ENCODE data around the gene HAUS2. TPM values are rescaled to one million over a fixed set of nuclear protein-coding genes. Genes with fewer than 3 reads are reported as not detected.
A peak's percentile ranks its signal among the peaks of the same experiment; 100 is the strongest.

HAUS2 gene
- 10 to 100 TPM; 16.1 to 19.5 TPM for total RNA-seq
- long read RNA-seq, donor 1, partial matches to known transcripts: 0 of 2 reads
- long read RNA-seq, donor 1, other reads (novel, unspliced or antisense): 0 of 2 reads
- long read RNA-seq, donor 2, transcript HAUS2-201 (6 exons, 3,949 nt): major isoform, 12 of 18 reads
- long read RNA-seq, donor 2, transcript HAUS2-208 (5 exons, 1,702 nt): minor isoform, 5 of 18 reads
- long read RNA-seq, donor 2, partial matches to known transcripts: 0 of 18 reads
- long read RNA-seq, donor 2, other reads (novel, unspliced or antisense): 1 of 18 reads

DNA sequence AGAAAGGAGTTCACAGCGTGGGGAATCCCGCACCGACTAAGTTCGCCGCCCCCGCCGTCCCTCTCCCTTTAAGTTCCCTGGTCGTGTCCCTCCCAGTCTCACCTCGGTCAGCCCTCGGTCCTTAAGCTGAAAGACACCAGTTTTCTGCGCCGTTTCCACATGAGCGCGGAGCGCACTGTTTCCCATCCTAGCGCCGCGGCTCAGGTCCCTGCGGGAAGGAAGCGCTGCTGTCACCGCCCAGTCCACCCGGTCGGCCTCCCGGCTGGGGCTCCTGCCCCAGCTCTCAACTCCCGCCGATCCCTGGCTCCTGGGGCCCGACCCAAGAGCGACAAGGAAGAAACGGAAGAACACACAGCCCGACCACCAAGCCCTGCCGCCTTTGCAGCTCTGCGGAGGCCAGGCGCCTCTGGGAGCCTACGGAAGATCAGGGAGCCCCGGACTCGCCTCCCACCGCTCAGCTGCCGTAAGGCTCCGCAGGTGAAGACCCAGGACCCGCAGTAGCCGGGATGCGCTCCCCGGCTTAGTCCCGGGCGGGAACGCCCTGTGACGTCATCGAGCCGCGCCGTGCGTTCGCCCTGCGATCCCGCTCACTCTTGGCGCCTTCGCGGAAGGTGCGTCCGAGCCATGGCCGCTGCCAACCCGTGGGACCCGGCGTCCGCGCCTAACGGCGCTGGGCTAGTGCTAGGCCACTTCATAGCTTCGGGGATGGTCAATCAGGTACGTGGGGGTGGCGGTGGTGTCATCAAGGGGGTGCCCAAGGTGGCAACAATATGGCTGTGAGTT, at the start of gene HAUS2, which contains the start of gene LRRC57:
Gene HAUS2 (plus strand): TSS at position 590 of the 783 bp plus-strand sequence. CDS start 35 bp downstream, at position 625.
Gene LRRC57 (minus strand): TSS at position 545 of the 783 bp plus-strand sequence. CDS start 359 bp downstream, at position 186.
- intact Hi-C loops (cut with DNase I): loop anchor here in 1 of 2 donors (10.0 kb wide), 1 partner anchor 106 kb away; no protein-coding TSS in a partner anchor
- DNase-seq (ENCODE audit: low spot score): peak; percentile 96

- DNase-seq (ENCODE audit: low spot score): no peak
- intact Hi-C loops (cut with DNase I): no loop called here
These were observed 48.6 kb upstream of the HAUS2 start for GRCh38 chr15:42499858-42500609.

GRCh38 chr15:42502477-42502876, 46.2 kb upstream of the HAUS2 start:
- intact Hi-C loops (cut with DNase I): no loop called here
- no peak for DNase-seq (ENCODE audit: low spot score)

DNA sequence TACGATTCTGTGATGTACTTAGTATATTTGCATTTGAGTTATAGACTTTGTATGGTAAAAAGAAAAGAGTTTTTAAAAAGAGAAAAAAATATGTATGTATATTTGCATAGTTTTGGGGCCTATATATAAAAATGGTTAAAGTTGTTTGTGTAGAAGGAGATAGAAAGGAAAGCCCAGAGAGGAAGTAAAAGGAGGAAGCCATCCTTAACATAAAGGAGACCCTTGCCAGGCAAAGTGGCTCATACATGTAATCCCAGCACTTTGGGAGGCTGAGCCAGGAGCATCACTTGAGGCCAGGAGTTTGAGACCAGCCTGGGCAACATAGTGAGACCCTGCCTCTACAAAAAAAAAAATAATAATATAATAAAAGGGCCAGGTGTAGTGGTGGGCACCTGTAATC, 44.8 kb upstream of the HAUS2 start:
- DNase-seq (ENCODE audit: low spot score): no peak
- intact Hi-C loops (cut with DNase I): no loop called here

DNA sequence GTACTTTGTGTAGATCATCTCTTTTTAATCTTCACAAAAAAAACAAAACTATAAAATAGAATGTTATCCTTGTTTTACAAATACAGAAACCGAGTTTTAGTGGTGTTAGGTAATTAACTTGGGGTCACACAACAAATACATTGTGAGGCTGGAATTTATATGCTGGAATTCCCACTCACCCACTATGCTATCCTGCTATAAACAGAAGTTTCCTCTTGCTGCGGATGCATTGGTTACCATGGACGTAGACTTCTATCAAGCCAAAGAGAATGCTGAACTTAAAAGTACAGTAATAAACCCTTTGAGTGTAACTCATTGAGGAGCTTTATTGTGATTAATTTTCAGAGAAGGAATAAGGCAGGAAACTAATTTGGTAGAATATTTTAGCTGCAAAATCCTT, 44.0 kb upstream of the HAUS2 start:
- DNase-seq (ENCODE audit: low spot score): no peak
- intact Hi-C loops (cut with DNase I): no loop called here

DNA sequence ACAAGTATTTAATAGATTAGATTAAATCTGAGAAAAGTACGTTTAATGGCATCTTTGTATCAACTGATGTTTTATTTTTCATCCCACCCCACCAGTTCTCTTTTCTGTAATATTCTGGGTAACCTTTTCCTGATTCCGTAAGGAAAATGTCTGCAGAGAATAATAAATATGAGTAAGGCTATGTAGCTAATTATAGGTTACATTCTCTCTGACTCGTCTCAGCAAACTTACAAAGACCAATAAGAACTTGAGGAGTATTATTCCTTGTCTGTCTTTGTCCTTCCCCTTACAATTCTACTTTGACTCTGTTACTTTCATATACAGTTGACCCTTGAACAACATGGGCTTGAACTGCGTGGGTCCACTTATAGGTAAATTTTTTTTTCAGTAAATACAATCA, 41.1 kb upstream of the HAUS2 start:
- intact Hi-C loops (cut with DNase I): no loop called here
- no peak for DNase-seq (ENCODE audit: low spot score)

- intact Hi-C loops (cut with DNase I): no loop called here
- no peak for DNase-seq (ENCODE audit: low spot score)
These were observed 40.4 kb upstream of the HAUS2 start for GRCh38 chr15:42508263-42508690.

GRCh38 chr15:42510258-42511006, 38.2 kb upstream of the HAUS2 start:
- intact Hi-C loops (cut with DNase I): no loop called here
- DNase-seq (ENCODE audit: low spot score): no peak

DNA sequence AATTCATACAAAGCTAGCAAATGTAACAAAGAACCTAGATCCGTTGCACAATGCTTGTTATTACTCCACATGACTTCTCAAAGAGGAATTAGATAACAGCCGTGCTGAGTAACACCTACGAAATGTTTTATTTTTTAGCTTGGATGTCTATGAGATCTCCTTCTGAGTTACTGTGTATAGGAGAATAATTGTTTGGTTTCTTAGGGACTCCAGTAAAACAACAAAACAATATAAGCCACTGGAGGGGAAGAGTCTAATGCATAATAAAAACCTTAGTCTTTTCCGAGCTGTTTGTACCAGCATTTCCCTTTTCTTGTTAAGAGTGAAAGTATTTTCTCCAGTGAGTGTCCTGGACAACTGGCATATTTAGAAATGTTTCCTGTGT, 37.6 kb upstream of the HAUS2 start:
- intact Hi-C loops (cut with DNase I): no loop called here
- DNase-seq (ENCODE audit: low spot score): no peak

GRCh38 chr15:42523331-42523730, 25.3 kb upstream of the HAUS2 start:
- DNase-seq (ENCODE audit: low spot score): no peak
- intact Hi-C loops (cut with DNase I): no loop called here

DNA sequence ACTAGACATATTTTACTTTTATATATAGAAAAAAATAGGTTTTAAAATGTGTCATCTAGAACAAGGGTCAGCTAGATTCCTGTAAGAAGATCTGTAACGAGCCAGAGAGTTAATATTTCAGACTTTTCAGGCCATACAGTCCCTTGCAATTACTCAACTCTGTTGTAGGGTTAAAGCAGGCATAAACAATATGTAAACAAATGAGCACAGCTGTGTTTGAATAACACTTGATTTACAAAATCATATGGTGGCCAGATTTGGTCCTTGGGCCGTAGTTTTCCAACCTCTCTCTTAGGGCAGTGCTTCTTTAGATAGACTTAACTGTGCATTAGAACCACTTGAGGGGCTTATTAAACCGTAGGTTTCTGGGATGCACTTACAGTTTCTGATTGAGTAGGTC, 19.7 kb upstream of the HAUS2 start:
- no peak for DNase-seq (ENCODE audit: low spot score)
- intact Hi-C loops (cut with DNase I): no loop called here

DNA sequence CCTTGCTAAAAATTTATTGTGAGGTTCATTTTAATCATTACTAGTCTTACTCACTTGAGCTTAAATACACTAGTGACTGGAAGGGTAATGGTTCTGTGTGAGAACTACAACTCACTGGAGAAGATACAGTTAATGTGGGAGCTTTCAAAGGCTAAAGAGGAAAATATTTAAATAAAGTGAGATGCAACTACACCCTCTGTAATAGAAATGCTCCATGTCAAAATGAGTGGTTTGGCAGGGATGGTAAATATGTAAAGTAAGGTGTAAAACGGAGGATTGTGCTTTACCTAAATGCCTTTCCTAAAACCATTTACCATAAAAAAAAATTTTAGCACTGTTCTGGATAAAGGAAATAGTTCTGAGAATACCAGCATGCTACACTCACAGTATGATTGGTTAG, 15.4 kb upstream of the HAUS2 start:
- intact Hi-C loops (cut with DNase I): loop anchor here in 1 of 2 donors (10.0 kb wide), 1 partner anchor 132 kb away; no protein-coding TSS in a partner anchor
- DNase-seq (ENCODE audit: low spot score): no peak

- intact Hi-C loops (cut with DNase I): loop anchor here in 1 of 2 donors (10.0 kb wide), 1 partner anchor 110 kb away; no protein-coding TSS in a partner anchor
- no peak for DNase-seq (ENCODE audit: low spot score)
These were observed 3.6 kb upstream of the HAUS2 start for GRCh38 chr15:42544853-42545629.

- no peak for DNase-seq (ENCODE audit: low spot score)
- intact Hi-C loops (cut with DNase I): loop anchor here in 1 of 2 donors (10.0 kb wide), 1 partner anchor 107 kb away; no protein-coding TSS in a partner anchor
These were observed 755 bp upstream of the HAUS2 start for GRCh38 chr15:42547918-42548248.

DNA sequence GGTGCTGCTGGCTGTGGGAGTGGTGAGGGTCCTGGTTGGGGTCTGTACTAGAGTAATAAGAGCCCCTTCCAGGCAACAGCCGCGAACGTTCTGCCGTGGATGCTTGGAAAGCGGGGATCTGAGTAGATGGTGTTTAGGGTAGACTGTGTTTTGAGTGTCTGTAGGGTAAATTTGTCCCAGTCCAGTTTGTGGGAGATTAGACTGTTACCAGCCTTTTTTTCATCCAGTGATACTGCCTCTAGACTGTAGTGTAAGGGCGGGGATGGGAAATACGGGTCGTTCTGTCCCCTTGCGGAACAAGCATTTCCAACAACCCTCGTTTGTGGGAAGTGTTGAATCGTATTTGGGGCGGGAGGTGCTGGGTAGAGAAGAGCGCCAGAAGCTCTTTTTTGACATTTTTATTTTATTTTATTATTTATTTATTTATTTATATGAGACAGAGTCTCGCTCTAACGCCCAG, 424 bp downstream of the HAUS2 start:
- DNase-seq (ENCODE audit: low spot score): no peak
- intact Hi-C loops (cut with DNase I): loop anchor here in 1 of 2 donors (10.0 kb wide), 1 partner anchor 106 kb away; no protein-coding TSS in a partner anchor

- intact Hi-C loops (cut with DNase I): loop anchor here in 1 of 2 donors (10.0 kb wide), 1 partner anchor 105 kb away; no protein-coding TSS in a partner anchor
- no peak for DNase-seq (ENCODE audit: low spot score)
These were observed 1.2 kb downstream of the HAUS2 start for GRCh38 chr15:42549741-42550392.

DNA sequence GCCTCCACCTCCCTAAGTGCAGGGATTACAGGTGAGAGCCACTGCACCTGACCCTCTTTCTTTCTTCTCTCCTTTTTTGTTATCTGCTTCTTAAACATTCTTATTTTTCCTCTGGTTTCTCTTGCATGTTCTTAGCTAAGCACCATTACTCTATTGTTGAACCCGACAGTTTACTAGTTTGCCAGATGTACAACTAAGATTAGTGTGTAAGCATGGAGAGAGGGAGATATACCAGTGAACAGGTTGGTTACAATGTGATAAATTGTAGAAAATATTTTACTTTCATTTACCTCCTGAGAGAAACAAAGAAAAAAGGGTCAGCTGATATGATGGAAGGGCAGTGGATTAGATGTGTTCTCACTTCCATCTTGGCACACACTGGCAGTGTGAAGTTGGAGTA, 4.9 kb downstream of the HAUS2 start:
- intact Hi-C loops (cut with DNase I): no loop called here
- no peak for DNase-seq (ENCODE audit: low spot score)
